Lung (tissue), 12 donors: ENCODE data around the gene MAP6. TPM values are rescaled to one million over a fixed set of nuclear protein-coding genes. Genes with fewer than 3 reads are reported as not detected.

Experiments
- ATAC-seq: fragments of 200-7000 bp; cut with Tn5 transposase; one replicate; pipeline ENCODE4 v1.9.1; 2020; ENCODE audit warnings: moderate number of reproducible peaks; ENCODE audit not compliant: insufficient read depth, low FRiP score
- DNase-seq, 3 donors: peaks; one replicate each; pipeline ENCODE4 v3.0.0-alpha.2; 2013 to 2017
- H3K27ac ChIP-seq, 2 donors: one replicate each; pipeline ENCODE4 v1.5.1; 2013; ENCODE audit warnings: mild to moderate bottlenecking in 2 of 2, moderate library complexity in 2 of 2, control low read depth in 1 of 2, inconsistent platforms in 1 of 2, low read depth in 1 of 2, low read length in 1 of 2
- H3K27me3 ChIP-seq, 3 donors: one replicate each; pipeline ENCODE4 v1.5.1; 2013; ENCODE audit warnings: low read length in 2 of 3; ENCODE audit not compliant: control insufficient read depth in 3 of 3, insufficient read depth in 3 of 3
- H3K36me3 ChIP-seq, 4 donors: one replicate each; pipeline ENCODE4 v1.5.1; 2013; ENCODE audit warnings: low read length in 4 of 4, mild to moderate bottlenecking in 1 of 4, moderate library complexity in 1 of 4; ENCODE audit not compliant: control insufficient read depth in 4 of 4, insufficient read depth in 4 of 4
- H3K4me1 ChIP-seq, 5 donors: one replicate each; pipeline ENCODE4 v1.5.1; 2013; ENCODE audit warnings: low read length in 5 of 5, mild to moderate bottlenecking in 2 of 5, moderate library complexity in 1 of 5; ENCODE audit not compliant: control insufficient read depth in 5 of 5, insufficient read depth in 5 of 5
- H3K4me3 ChIP-seq: one replicate; pipeline ENCODE4 v1.5.1; 2013; ENCODE audit warnings: mild to moderate bottlenecking, control low read depth, moderate library complexity
- H3K9ac ChIP-seq, 2 donors: one replicate each; pipeline ENCODE4 v1.5.1; 2013; ENCODE audit warnings: low read length in 2 of 2, control low read depth in 1 of 2; ENCODE audit not compliant: insufficient read depth in 1 of 2
- H3K9me3 ChIP-seq, 4 donors: one replicate each; pipeline ENCODE4 v1.5.1; 2013; ENCODE audit warnings: low read length in 3 of 4, mild to moderate bottlenecking in 1 of 4, moderate library complexity in 1 of 4; ENCODE audit not compliant: control insufficient read depth in 4 of 4, insufficient read depth in 3 of 4
- WGBS, 2 donors: extraction: QIAGEN DNeasy Blood & Tissue Kit; methylation state at CpG; one replicate each; pipeline ENCODE4 v1.1.7; 2013; 5-methylcytosine and 5-hydroxymethylcytosine counted together
- polyA plus RNA-seq, 2 donors: library from polyadenylated mRNA; stranded (reverse); fragments of 200-250 nt; gene quantifications; one replicate each; pipeline ENCODE4 v1.2.1, GENCODE V29; 2013
- total RNA-seq, 2 donors: library from RNA; depleted of rRNA in 1 of 2; stranded (reverse); fragments of >200 nt in 1 of 2; gene quantifications; one replicate each; pipeline ENCODE4 v1.2.1, GENCODE V29; 2014 to 2021
- TF ChIP-seq, protein P1 (sequence below): IDR thresholded peaks from 2 replicates; pipeline ENCODE4 v1.5.1; 2012; ENCODE audit warnings: mild to moderate bottlenecking; ENCODE audit errors: control extremely low read depth, extremely low read depth
- donor health status: control.
- donor health status: control.
- donor health status: Bipolar disorder and iron deficiency.
- donor health status: healthy.
- donor health status: DM: yes; HTN: yes; CAD: no.

MAP6 gene
- total and polyA plus RNA-seq, 4 donors, result 5.8 to 17.8 (median 7.2) TPM

DNA sequence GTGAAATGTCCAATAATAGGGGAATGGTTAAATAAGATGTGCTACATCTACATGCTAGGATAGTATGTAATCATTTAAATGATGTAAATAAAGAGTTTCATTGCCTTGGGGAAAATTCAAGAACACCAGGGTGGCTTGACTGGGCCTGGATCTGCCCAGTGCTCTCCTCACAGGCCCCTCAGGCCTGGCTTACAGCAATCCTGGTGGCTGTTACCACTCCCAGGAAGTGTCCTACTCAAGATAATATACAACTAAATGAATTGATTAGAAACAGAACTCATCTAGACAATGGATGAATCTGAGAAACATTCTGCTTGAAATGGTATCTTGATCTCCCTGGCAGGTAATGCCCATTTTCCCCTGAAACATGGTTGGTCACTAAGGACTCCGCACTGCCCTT is 30.8 kb downstream of the MAP6 start:
- peaks cover 0 to 58% (median 26%) of the 10 kb centered on the region in 5 donors for H3K4me1 ChIP-seq
- TF ChIP-seq, protein P1, sequence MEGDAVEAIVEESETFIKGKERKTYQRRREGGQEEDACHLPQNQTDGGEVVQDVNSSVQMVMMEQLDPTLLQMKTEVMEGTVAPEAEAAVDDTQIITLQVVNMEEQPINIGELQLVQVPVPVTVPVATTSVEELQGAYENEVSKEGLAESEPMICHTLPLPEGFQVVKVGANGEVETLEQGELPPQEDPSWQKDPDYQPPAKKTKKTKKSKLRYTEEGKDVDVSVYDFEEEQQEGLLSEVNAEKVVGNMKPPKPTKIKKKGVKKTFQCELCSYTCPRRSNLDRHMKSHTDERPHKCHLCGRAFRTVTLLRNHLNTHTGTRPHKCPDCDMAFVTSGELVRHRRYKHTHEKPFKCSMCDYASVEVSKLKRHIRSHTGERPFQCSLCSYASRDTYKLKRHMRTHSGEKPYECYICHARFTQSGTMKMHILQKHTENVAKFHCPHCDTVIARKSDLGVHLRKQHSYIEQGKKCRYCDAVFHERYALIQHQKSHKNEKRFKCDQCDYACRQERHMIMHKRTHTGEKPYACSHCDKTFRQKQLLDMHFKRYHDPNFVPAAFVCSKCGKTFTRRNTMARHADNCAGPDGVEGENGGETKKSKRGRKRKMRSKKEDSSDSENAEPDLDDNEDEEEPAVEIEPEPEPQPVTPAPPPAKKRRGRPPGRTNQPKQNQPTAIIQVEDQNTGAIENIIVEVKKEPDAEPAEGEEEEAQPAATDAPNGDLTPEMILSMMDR, result no peak
- H3K9me3 ChIP-seq, result peaks cover 0 to 1% (median 0%) of the 10 kb centered on the region in 4 donors
- no peak overlapping the region for H3K4me3 ChIP-seq
- no peaks in the 10 kb centered on the region for H3K36me3 ChIP-seq
- H3K27ac ChIP-seq, result no peak overlapping the region
- H3K9ac ChIP-seq, result no peak overlapping the region
- DNase-seq (no peak), ATAC-seq (no peak)
- 98 to 100% methylated on average over 1 of the region's 1 CpG for WGBS, 2 donors
- no peaks in the 10 kb centered on the region for H3K27me3 ChIP-seq

DNA sequence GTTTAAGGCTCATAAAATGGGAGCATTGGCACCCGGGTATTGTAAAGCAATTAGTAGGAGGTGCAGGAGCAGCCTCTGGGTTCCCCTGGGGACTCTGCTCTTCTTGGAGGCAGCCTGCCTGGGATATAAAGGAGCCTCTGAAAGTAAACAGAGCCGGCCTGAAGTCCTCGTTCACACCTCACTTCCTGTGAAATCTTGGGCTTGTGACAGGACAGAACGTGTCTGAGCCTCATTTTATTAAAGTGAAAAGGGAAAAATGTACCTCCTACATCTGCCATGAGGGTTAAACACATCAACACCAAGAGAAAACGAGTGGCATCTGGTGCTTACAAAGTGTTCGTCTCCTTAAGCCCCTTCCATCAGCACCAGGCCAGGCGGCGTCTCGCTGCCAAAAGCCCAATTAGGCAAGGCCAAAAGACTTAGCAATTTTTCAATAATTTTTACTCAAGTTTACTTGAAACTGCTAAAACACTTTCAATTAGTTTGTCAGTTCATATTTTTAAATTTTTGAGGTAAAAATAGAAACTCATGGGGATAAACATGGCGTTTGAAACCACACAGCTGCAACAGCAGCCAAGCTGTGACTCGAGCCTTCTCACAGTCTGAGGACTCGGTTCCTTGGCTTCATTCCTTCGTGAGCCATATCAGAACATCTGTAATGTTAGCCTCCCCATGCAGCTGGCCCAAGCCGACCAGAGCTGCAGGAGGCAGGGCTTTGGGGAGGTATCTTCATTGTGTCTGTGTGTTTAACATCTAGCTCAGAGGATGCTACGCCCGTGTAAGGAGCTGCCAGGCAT is 33.6 kb downstream of the MAP6 start:
- DNase-seq (peak; percentile 89 to 96 (median 96)), ATAC-seq (no peak)
- peaks cover 0 to 57% (median 26%) of the 10 kb centered on the region in 5 donors for H3K4me1 ChIP-seq
- H3K9ac ChIP-seq, result no peak overlapping the region
- no peaks in the 10 kb centered on the region for H3K36me3 ChIP-seq
- peaks cover 0 to 1% (median 0%) of the 10 kb centered on the region in 4 donors for H3K9me3 ChIP-seq
- 57 to 63% methylated on average over 16 of the region's 16 CpGs for WGBS, 2 donors
- no peaks in the 10 kb centered on the region for H3K27me3 ChIP-seq
- H3K27ac ChIP-seq, result peak overlapping the region in 1 of 2 donors; percentile 35
- TF ChIP-seq, protein P1, result no peak
- no peak overlapping the region for H3K4me3 ChIP-seq

DNA sequence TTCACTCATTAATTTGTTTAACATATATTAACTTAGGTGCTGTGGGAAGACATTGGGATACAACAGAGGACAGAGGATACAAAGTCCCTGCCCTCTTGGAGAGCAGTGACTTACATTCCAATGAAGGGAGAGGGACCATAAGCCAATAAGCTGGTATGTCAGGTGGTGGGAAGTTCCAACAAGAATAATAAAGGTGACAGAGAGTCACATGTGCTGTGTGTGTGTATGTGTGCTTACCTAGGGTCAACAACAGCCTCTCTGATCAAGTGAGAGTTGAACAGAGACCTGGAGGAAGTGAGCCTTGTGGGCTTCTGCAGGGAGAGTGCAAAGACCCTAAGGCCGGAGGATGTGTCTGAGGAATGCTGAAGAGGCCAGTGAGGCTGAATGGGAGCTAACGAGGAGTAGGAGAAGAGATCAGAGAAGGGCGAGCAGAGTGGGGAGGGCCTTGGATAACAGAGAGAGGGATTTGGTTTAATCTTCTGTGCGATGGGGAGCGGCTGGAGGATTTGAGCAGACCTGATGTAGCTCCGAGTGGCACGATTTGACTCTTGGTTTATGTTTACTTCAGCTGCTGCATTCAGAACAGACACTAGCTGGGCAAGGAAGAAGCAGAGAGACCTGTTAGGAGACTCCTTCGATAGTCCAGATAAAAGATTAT is 35.3 kb downstream of the MAP6 start:
- no peak for ATAC-seq
- H3K27ac ChIP-seq, result no peak overlapping the region
- 87 to 93% methylated on average over 8 of the region's 8 CpGs for WGBS, 2 donors

More for the DNA sequence above, 35.3 kb downstream of the MAP6 start:
- Histone ChIP-seq H3K4me1 (peaks cover 0 to 42% (median 17%) of the 10 kb centered on the region in 5 donors), H3K9me3 (peaks cover 0 to 1% (median 0%) of the 10 kb centered on the region in 4 donors), H3K27me3 (no peaks in the 10 kb centered on the region), H3K9ac (no peak overlapping the region), H3K4me3 (no peak overlapping the region), H3K36me3 (no peaks in the 10 kb centered on the region)
- TF ChIP-seq, protein P1, result no peak
- DNase-seq, result no peak
